ENCODE measurements around the gene UGT3A1. TPM values are rescaled to one million over a fixed set of nuclear protein-coding genes. Genes with fewer than 3 reads are reported as not detected.

Gene UGT3A1
- total RNA-seq, 1 experiment from 2014 or later = not detected

DNA sequence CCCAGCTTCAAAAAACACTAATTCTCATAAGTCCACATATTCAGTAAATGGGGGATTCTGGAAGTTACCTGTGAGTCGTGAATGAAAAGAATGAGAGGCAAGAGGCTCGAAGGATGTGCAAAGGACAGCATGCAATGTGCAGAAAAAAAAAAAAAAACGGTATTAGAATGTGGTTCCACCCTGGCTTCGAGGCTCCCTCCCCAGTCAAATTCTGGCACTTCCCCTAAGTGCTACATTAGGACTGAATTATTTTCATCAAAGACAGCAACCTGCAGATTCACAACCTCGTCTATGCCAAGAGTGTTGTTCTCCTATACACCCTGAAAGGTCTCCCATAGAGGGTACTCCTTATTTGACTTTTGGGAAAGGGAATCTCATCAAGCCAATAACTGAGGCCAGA, 69.3 kb downstream of the UGT3A1 start:
- no TSS peak for BruUV-seq (replicated peaks)
- no peaks in the 10 kb centered on the region for H3K36me3 Mint-ChIP-seq (ENCODE audit: insufficient read depth, unreplicated experiment)
- no peak for DNase-seq
- no peak overlapping the region for H3K4me3 Mint-ChIP-seq (ENCODE audit: low read depth, unreplicated experiment)
- H3K27ac Mint-ChIP-seq (ENCODE audit: unreplicated experiment) = no peak overlapping the region
- intact Hi-C loops (cut with micrococcal nuclease; ENCODE audit: unreplicated experiment) = loop anchor here (10.0 kb wide), 1 partner anchor 697 kb away; no protein-coding TSS in a partner anchor
- no peaks in the 10 kb centered on the region for H3K4me1 Mint-ChIP-seq (ENCODE audit: low read depth, unreplicated experiment)
- CTCF ChIA-PET = no interaction called here
- H3K9me3 Mint-ChIP-seq (ENCODE audit: low read depth, unreplicated experiment) = peaks cover 3% of the 10 kb centered on the region
- TF ChIP-seq, protein P1, sequence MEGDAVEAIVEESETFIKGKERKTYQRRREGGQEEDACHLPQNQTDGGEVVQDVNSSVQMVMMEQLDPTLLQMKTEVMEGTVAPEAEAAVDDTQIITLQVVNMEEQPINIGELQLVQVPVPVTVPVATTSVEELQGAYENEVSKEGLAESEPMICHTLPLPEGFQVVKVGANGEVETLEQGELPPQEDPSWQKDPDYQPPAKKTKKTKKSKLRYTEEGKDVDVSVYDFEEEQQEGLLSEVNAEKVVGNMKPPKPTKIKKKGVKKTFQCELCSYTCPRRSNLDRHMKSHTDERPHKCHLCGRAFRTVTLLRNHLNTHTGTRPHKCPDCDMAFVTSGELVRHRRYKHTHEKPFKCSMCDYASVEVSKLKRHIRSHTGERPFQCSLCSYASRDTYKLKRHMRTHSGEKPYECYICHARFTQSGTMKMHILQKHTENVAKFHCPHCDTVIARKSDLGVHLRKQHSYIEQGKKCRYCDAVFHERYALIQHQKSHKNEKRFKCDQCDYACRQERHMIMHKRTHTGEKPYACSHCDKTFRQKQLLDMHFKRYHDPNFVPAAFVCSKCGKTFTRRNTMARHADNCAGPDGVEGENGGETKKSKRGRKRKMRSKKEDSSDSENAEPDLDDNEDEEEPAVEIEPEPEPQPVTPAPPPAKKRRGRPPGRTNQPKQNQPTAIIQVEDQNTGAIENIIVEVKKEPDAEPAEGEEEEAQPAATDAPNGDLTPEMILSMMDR (IDR thresholded peaks at IDR 0.05; ENCODE audit: unreplicated experiment) = no peak
- peaks cover 38% of the 10 kb centered on the region for H3K27me3 Mint-ChIP-seq (ENCODE audit: unreplicated experiment)

- Mint-ChIP-seq H3K36me3 (ENCODE audit: insufficient read depth, unreplicated experiment) (no peaks in the 10 kb centered on the region), H3K4me1 (ENCODE audit: low read depth, unreplicated experiment) (no peaks in the 10 kb centered on the region), H3K27ac (ENCODE audit: unreplicated experiment) (no peak overlapping the region), H3K9me3 (ENCODE audit: low read depth, unreplicated experiment) (peaks cover 3% of the 10 kb centered on the region), H3K4me3 (ENCODE audit: low read depth, unreplicated experiment) (no peak overlapping the region), H3K27me3 (ENCODE audit: unreplicated experiment) (peaks cover 28% of the 10 kb centered on the region)
- no peak for DNase-seq
- TF ChIP-seq, protein P1 (IDR thresholded peaks at IDR 0.05; ENCODE audit: unreplicated experiment) = no peak
- CTCF ChIA-PET = no interaction called here
- intact Hi-C loops (cut with micrococcal nuclease; ENCODE audit: unreplicated experiment) = loop anchor here (10.0 kb wide), 1 partner anchor 696 kb away; no protein-coding TSS in a partner anchor
- BruUV-seq (replicated peaks) = no TSS peak
These were observed 70.3 kb downstream of the UGT3A1 start for GRCh38 chr5:35920890-35921289.

DNA sequence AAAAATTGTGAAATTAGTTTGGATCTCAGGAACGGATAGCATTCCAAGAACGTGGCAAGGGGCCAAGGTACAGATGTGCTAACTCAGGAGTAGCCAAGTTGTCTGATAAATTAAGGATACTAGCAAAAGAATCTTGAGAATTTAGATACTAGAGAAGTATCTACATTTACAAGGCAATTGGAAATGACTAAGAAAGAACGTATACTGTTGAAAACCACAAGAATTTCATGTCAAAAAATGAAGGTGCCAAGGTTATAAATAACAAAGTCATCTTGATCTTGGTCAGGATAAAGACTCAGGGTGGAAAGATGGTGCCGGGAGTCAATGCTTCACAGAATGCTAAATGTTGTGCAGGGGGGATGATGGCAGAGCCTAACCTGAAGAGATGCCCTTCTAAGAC, 72.0 kb downstream of the UGT3A1 start:
- TF ChIP-seq, protein P1 (IDR thresholded peaks at IDR 0.05; ENCODE audit: unreplicated experiment) = no peak
- no peak overlapping the region for H3K4me3 Mint-ChIP-seq (ENCODE audit: low read depth, unreplicated experiment)
- peaks cover 13% of the 10 kb centered on the region for H3K27me3 Mint-ChIP-seq (ENCODE audit: unreplicated experiment)
- intact Hi-C loops (cut with micrococcal nuclease; ENCODE audit: unreplicated experiment) = no loop called here
- peaks cover 3% of the 10 kb centered on the region for H3K9me3 Mint-ChIP-seq (ENCODE audit: low read depth, unreplicated experiment)
- H3K36me3 Mint-ChIP-seq (ENCODE audit: insufficient read depth, unreplicated experiment) = no peaks in the 10 kb centered on the region
- no peaks in the 10 kb centered on the region for H3K4me1 Mint-ChIP-seq (ENCODE audit: low read depth, unreplicated experiment)
- BruUV-seq (replicated peaks) = no TSS peak
- CTCF ChIA-PET = no interaction called here
- no peak overlapping the region for H3K27ac Mint-ChIP-seq (ENCODE audit: unreplicated experiment)
- no peak for DNase-seq

DNA sequence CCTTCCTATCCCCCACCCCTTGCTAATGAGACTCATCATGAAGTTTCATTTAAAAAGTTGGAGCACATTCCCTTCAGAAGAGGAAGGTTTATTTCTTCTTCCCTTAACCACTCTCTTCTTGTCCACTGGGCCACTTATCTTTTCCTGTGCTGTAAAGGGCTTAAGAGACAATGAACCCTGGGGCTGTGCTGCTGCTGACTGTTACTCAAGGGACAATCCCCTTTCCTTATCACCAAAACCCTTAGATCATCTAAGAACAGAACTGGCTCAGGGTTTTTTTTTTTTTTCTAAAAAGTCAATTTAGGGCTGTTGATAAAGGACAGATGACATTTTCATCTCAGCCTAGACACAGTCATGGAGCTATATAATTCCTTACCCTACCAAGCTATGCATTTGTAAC, 82.4 kb downstream of the UGT3A1 start:
- H3K27me3 Mint-ChIP-seq (ENCODE audit: unreplicated experiment) = no peaks in the 10 kb centered on the region
- H3K27ac Mint-ChIP-seq (ENCODE audit: unreplicated experiment) = no peak overlapping the region
- CTCF ChIA-PET = no interaction called here
- no TSS peak for BruUV-seq (replicated peaks)
- H3K9me3 Mint-ChIP-seq (ENCODE audit: low read depth, unreplicated experiment) = peaks cover 14% of the 10 kb centered on the region
- no peaks in the 10 kb centered on the region for H3K36me3 Mint-ChIP-seq (ENCODE audit: insufficient read depth, unreplicated experiment)
- intact Hi-C loops (cut with micrococcal nuclease; ENCODE audit: unreplicated experiment) = no loop called here
- no peak for DNase-seq
- H3K4me1 Mint-ChIP-seq (ENCODE audit: low read depth, unreplicated experiment) = no peaks in the 10 kb centered on the region
- TF ChIP-seq, protein P1 (IDR thresholded peaks at IDR 0.05; ENCODE audit: unreplicated experiment) = no peak
- no peak overlapping the region for H3K4me3 Mint-ChIP-seq (ENCODE audit: low read depth, unreplicated experiment)

All from Calu3 (cell line).